Keratinocyte (primary cell): ENCODE results near the gene CHN2.

ENCODE experiments used
- EZH2 ChIP-seq: IDR thresholded peaks from one replicate; pipeline ENCODE4 v1.6.1; 2012; ENCODE audit warnings: inconsistent platforms, mild to moderate bottlenecking, low read length, moderate library complexity
- TF ChIP-seq, protein P1 (sequence below), 3 experiments: IDR thresholded peaks in 1 of 3; conservative IDR thresholded peaks in 1 of 3; optimal IDR thresholded peaks in 1 of 3; 2 replicates in 2 of 3; 3 replicates in 1 of 3; pipeline versions ENCODE3 to v1.5.1; 2011; ENCODE audit warnings: low read length in 3 of 3, mild to moderate bottlenecking in 3 of 3, moderate library complexity in 2 of 3, control low read depth in 1 of 3, inconsistent platforms in 1 of 3; ENCODE audit not compliant: insufficient read depth in 2 of 3; ENCODE audit errors: extremely low read depth in 1 of 3

DNA sequence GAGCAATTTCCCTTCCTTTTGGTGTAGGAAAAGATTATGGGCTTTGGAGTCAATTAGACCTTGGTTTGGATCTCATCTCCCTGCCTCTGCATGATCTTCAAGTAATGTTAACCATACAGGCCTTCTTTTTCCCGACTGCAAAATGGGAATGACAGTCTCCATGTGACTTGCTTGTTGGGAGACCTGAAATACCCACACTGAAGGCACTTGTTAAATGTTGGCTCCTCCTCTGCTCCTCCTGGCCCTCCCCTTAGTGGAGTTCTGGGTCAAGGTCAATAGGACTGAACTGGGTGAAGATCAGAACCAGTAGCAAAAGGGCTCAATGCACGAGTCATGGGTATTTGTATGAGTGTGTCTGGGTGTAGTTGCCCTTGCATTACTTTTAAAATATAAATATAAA, 189.7 kb downstream of the CHN2 start:
- TF ChIP-seq, protein P1, sequence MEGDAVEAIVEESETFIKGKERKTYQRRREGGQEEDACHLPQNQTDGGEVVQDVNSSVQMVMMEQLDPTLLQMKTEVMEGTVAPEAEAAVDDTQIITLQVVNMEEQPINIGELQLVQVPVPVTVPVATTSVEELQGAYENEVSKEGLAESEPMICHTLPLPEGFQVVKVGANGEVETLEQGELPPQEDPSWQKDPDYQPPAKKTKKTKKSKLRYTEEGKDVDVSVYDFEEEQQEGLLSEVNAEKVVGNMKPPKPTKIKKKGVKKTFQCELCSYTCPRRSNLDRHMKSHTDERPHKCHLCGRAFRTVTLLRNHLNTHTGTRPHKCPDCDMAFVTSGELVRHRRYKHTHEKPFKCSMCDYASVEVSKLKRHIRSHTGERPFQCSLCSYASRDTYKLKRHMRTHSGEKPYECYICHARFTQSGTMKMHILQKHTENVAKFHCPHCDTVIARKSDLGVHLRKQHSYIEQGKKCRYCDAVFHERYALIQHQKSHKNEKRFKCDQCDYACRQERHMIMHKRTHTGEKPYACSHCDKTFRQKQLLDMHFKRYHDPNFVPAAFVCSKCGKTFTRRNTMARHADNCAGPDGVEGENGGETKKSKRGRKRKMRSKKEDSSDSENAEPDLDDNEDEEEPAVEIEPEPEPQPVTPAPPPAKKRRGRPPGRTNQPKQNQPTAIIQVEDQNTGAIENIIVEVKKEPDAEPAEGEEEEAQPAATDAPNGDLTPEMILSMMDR (optimal IDR thresholded peaks at IDR 0.05 in 1 of 3, IDR thresholded peaks at IDR 0.05 in 1 of 3, conservative IDR thresholded peaks at IDR 0.05 in 1 of 3; ENCODE audit: extremely low read depth in 1 of 3, insufficient read depth in 2 of 3, low read length in 3 of 3) = no peak
- no peak for TF ChIP-seq EZH2
